ENCODE data around the gene SLC16A3. TPM values are rescaled to one million over a fixed set of nuclear protein-coding genes. Genes with fewer than 3 reads are reported as not detected.

The SLC16A3 gene
- total RNA-seq, 2 experiments from 2014 or later, result 183 to 193 TPM

- intact Hi-C loops (cut with micrococcal nuclease), result no loop called here
- TF ChIP-seq CTCF (IDR thresholded peaks at IDR 0.05), result no peak
- POLR2A ChIA-PET, result interaction anchor here (0.9 to 1.3 kb wide), 2 partner anchors 13 to 15 kb away, joined by 3 read pairs; partner anchors contain the start of gene CCDC57
- Mint-ChIP-seq H3K4me1 (ENCODE audit: low read depth) (peaks cover 3% of the 10 kb centered on the region), H3K36me3 (ENCODE audit: low read depth) (peaks cover 6% of the 10 kb centered on the region), H3K27me3 (no peaks in the 10 kb centered on the region), H3K27ac (peak overlapping the region; percentile 55), H3K4me3 (peak overlapping the region; percentile 26), H3K9me3 (no peaks in the 10 kb centered on the region)
- CTCF ChIA-PET, result interaction anchor here (1.6 kb wide), 1 partner anchor 21 kb away, joined by 4 read pairs; no protein-coding TSS in a partner anchor
- ATAC-seq, result no peak
- no peak for DNase-seq
Observed at GRCh38 chr17:82226809-82227628, 1.8 kb upstream of the SLC16A3 start.

GRCh38 chr17:82227629-82228277, 1.1 kb upstream of the SLC16A3 start:
- Mint-ChIP-seq H3K9me3 (no peaks in the 10 kb centered on the region), H3K4me1 (ENCODE audit: low read depth) (peaks cover 3% of the 10 kb centered on the region), H3K27me3 (no peaks in the 10 kb centered on the region), H3K27ac (peak overlapping the region; percentile 76), H3K36me3 (ENCODE audit: low read depth) (peaks cover 6% of the 10 kb centered on the region), H3K4me3 (peak overlapping the region; percentile 77)
- POLR2A ChIA-PET, result interaction anchor here (0.9 to 2.1 kb wide), 3 partner anchors 14 to 64 kb away, joined by 3 to 7 read pairs (median 3); no protein-coding TSS in a partner anchor
- no peak for ATAC-seq
- CTCF ChIA-PET, result no interaction called here
- no peak for DNase-seq
- intact Hi-C loops (cut with micrococcal nuclease), result no loop called here
- TF ChIP-seq CTCF (IDR thresholded peaks at IDR 0.05), result no peak

GRCh38 chr17:82228278-82228841, 482 bp upstream of the SLC16A3 start:
- ChIA-PET POLR2A (interaction anchor here (0.9 to 2.2 kb wide), 9 partner anchors 10 to 89 kb away, joined by 3 to 12 read pairs (median 4); partner anchors contain the start of gene CD7), CTCF (interaction anchor here (0.9 to 1.1 kb wide), 3 partner anchors 10 to 93 kb away, joined by 3 to 4 read pairs (median 3); no protein-coding TSS in a partner anchor)
- Mint-ChIP-seq H3K27me3 (no peaks in the 10 kb centered on the region), H3K4me3 (peak overlapping the region; percentile 77), H3K36me3 (ENCODE audit: low read depth) (peaks cover 6% of the 10 kb centered on the region), H3K27ac (peak overlapping the region; percentile 76), H3K9me3 (no peaks in the 10 kb centered on the region), H3K4me1 (ENCODE audit: low read depth) (peaks cover 3% of the 10 kb centered on the region)
- intact Hi-C loops (cut with micrococcal nuclease), result no loop called here
- peak; percentile 51 for ATAC-seq
- no peak for TF ChIP-seq CTCF (IDR thresholded peaks at IDR 0.05)
- peak; percentile 75 for DNase-seq

- H3K27ac Mint-ChIP-seq, result peak overlapping the region; percentile 80
- no peak for DNase-seq
- CTCF ChIA-PET, result interaction anchor here (1.1 to 1.5 kb wide), 2 partner anchors 10 to 24 kb away, joined by 3 to 4 read pairs; no protein-coding TSS in a partner anchor
Observed at GRCh38 chr17:82229698-82230608, 1.1 kb downstream of the SLC16A3 start.

More at GRCh38 chr17:82229698-82230608, 1.1 kb downstream of the SLC16A3 start:
- ATAC-seq, result no peak
- TF ChIP-seq CTCF (IDR thresholded peaks at IDR 0.05), result no peak
- intact Hi-C loops (cut with micrococcal nuclease), result no loop called here
- H3K9me3 Mint-ChIP-seq, result no peaks in the 10 kb centered on the region
- H3K36me3 Mint-ChIP-seq (ENCODE audit: low read depth), result peaks cover 6% of the 10 kb centered on the region
- peak overlapping the region; percentile 92 for H3K4me3 Mint-ChIP-seq
- H3K27me3 Mint-ChIP-seq, result no peaks in the 10 kb centered on the region
- peaks cover 8% of the 10 kb centered on the region for H3K4me1 Mint-ChIP-seq (ENCODE audit: low read depth)
- POLR2A ChIA-PET, result interaction anchor here (0.9 to 2.2 kb wide), 9 partner anchors 11 to 180 kb away, joined by 3 to 12 read pairs (median 4); partner anchors contain the start of gene CD7
